ENCODE data around the gene CIROP. TPM values are rescaled to one million over a fixed set of nuclear protein-coding genes. Genes with fewer than 3 reads are reported as not detected.
A peak's percentile ranks its signal among the peaks of the same experiment; 100 is the strongest.

The CIROP gene
- total RNA-seq, 1 donor from 2014 or later, result not detected

DNA sequence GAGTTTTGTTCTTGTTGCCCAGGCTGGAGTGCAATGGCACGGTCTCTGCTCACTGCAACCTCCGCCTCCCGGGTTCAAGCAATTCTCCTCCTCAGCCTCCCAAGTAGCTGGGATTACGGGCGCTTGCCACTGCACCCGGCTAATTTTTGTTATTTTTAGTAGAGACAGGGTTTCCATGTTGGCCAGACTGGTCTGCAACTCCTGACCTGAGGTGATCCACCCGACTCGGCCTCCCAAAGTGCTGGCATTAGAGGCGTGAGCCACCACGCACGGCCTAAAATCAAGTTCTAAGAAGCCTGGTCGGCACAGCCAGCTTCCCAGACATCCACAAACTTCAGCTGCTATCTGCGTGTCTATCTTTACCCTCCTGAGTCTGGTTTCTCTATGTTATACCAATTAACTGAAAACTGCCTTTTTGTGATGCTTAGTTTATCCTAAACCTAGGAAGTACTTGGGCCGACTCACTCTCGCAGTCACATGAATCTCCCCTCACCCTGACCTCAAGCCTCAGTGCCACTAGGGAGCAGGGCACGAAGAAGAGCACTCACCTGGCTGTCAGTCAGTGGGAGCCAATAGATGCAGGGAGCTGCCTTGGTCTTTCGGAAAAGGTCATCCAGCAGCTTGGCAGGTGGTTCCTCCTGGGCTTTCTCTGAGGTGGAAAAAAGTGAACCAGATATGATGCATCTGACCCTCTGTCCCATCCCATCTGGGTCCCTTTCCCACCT lies 44.1 kb downstream of the CIROP start:
- intact Hi-C loops (cut with DNase I), result loop anchor here (5.0 kb wide), 1 partner anchor 42 kb away; the partner anchor contains the start of gene CIROP
- DNase-seq (ENCODE audit: missing footprints) (no peak), ATAC-seq (no peak)

DNA sequence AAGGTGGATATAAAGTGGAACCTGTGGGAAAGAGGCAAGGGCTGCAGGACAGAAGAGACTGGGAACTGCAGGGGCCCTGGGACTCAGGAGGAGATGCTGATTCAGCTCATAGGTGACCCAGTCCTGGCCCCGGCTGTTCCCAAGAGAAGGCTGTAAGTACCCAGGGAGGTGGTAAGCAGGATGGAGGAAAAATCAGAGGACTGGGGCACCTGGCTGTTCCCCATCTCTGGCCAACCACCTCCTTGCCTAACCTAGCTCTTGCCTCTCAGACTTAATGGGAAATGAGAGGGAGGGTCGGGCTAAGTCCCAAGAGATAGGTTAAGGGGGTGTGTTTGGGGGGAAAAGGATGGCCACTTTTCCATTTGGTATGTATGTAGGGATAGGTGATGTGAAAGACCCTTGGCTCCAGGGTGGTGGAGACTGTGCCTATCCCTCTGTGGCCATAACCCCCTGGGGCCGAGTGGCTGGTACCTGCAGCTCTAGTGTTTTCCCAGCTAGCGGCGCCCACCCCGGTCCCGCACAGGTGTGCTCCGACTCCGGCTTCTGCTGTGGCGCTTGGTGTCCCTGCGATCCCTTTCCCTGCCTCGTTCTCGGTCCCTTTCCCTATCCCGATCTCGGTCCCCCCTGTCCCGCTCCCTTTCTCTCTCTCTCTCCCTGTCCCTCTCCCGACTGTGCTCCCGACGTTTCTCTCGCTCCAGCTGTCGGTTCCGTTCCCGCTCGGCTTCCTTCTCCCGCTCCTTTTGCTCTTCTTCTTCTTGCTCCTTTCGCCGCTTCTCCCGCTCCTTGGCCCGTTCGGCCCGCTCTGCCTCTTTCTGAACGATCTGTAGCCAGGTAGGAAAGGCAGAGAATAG lies 45.9 kb downstream of the CIROP start:
- DNase-seq (ENCODE audit: missing footprints) (no peak), ATAC-seq (no peak)
- intact Hi-C loops (cut with DNase I), result loop anchor here (1.0 to 10.0 kb wide), 4 partner anchors 64 to 504 kb away; partner anchors contain the start of gene PRMT5

DNA sequence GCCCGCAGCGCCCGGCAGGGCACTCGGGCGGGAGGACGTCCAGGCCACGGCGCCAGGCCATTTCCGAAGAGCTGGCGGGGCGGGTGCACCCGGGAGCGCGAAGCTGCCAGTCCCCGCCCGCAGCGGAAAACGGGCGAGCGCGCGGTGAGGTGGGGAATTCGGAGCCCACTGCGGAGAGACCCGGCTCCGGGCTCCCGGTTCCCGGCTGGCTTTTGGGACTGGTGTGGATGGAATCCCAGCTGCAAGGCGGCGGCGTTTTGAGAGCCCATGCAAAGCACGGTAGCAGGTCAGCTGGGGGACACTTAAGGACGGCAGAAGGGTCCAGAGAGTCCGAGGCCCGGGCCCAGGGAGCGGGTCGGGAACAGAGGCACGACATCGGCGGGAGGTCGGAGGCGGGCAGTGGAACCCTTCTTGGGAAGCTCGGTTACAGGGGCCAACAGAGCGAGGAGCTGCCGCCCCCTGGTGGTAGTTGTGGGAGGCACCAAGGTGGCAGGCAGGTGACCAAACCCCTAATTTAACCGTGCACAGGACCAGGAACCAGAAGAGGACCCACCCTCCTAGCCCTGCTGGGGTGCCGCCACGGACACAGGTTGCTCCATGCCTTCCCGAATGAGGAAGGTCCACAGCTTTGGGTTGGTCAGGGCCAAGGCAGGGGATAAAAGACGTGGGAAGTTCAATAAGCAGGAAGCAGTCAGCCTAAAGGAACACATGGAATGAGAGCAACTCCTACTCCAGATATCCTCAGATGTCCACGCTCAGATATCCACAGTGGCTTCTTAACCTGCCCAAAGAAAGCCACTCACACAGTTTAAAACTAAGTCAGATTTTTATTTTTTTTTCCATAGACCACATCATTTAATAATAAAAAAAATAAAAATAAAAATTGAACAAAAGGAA lies 46.8 kb downstream of the CIROP start:
- intact Hi-C loops (cut with DNase I), result loop anchor here (1.0 to 10.0 kb wide), 4 partner anchors 63 to 503 kb away; partner anchors contain the start of gene PRMT5
- peak; percentile 90 for DNase-seq (ENCODE audit: missing footprints)
- peak; percentile 73 for ATAC-seq

DNA sequence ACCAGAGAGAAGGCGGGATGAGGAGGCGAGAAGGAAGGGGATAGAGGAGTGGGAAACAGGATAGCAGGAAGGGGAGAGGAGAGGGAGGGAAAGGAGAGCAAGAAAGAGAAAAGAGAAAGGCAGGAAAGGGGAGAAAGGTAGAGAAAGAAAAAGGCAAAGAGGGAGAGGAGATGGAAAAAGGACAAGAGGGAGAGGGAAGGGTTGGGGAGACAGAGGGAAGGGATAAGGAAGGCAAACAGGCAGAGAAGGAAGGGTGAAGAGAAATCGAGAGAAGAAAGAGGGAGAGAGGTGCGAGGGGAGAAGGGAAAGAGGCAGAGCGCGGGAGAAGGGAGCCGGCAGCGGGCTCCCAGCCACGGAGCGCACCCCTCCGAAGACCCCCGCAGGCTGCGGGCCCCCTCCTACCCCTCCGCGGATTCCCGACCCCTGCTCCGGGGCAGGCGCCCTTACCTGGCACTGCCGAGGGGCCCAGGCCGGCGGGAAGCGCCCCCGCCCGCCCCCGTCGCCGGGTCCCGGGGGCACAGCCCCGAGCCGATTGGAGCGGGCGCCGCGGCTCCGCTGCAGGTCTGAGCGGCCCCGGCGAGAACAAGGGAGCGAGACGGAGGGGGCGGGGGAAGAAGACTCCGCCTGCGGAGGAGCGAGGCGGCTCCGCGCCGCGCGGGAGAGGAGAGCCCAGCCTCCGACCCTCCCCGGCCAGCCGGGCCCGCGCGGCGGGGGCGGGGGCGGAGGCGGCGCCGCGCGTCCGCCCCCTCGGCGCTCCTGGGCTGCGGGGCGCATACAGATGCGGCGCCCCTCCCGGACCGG lies 47.6 kb downstream of the CIROP start, which contains the start of gene CDH24:
Gene CDH24 (minus strand): TSS at position 565 of the 801 bp plus-strand sequence. CDS start 1,787 bp downstream, outside the sequence.
- peak; percentile 74 for ATAC-seq
- DNase-seq (ENCODE audit: missing footprints), result peak; percentile 83
- intact Hi-C loops (cut with DNase I), result loop anchor here (5.0 to 10.0 kb wide), 2 partner anchors 130 to 502 kb away; partner anchors contain the start of gene PRMT5

DNA sequence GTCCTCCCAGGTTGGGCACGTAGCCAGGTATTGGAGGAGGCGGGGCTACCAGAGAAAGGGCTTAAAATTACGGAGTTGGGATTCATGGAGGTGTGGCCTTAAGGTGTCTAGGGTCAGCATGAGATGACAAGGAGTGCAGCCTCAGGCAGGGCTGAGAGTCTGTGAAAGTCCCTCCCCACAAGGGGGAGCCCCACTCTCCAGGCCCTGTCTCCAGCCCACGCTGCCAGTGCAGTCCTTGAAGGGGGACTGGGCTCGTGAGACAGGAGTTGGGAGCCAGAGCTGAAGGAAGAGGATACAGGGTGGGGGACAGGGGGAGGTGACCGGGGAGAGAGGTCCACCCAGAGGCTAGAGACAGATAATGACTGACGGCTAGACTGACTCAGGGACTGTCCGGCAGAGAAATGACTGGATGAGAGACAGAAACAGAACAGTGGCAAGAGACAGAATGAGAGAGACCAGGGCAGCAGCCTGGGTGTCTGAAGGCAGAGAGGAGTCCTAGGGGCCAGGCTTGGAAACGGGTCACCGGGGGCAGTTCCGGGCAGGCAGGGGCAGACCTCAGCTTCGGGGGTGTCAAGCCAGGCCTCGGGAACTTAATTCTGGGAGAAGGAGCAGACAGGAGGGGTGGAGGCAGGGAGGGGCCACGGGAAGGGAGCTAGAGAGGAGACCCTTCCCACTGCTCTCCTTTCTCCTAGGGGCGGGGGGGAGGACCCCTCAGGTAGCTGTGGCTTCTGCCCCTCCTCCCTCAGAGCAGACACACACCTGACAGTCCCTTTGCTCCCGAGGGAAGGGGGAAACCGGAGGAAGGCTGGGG lies 48.4 kb downstream of the CIROP start:
- ATAC-seq (peak; percentile 48), DNase-seq (ENCODE audit: missing footprints) (peak; percentile 77)
- intact Hi-C loops (cut with DNase I), result loop anchor here (5.0 to 10.0 kb wide), 2 partner anchors 129 to 502 kb away; partner anchors contain the start of gene PRMT5

DNA sequence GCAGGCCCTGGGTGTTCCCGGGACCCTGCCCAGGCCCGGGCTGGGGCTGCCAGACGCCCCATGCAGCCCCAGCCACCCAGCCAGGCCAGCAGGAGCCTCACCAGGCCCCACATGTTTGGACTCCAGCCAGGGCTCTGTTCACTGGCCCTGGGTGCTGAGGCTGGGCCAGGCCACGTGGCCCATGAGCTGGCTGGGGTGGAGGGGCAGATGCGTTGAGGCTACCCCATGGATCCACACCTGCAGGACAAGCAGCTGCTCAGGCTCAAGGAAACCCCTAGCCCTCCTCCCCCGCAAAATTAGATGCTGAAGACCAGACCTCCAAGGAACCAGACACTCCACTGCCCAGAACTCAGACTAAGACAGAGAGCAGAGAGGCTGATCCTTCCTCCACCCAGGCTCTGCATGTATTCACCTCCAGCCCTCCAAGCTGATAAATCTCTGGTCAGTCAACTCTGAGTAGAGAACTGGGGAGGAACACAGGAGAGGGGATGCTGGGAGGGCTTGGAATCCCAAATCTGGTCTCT lies 49.1 kb downstream of the CIROP start:
- no peak for ATAC-seq
- DNase-seq (ENCODE audit: missing footprints), result no peak
- intact Hi-C loops (cut with DNase I), result loop anchor here (5.0 to 10.0 kb wide), 2 partner anchors 128 to 501 kb away; partner anchors contain the start of gene PRMT5

DNA sequence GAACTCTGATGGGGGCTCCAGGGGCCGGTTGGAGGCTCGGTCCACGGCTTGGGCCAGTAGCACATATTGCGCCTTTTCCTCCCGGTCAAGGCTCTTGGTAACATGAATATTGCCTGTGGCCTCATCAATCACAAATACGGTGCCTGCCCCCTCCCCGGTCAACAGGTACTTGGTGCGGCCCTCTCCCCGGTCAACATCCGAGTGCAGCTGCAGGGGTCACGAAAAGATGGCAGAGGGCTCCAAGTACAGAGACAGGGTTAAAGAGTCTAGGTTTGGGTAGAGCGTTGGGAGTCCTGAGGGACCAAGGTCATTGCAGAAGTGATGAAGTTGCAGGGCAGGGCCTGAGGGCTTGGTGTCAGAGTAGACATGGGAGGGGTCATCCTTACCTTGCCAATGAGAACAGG lies 49.6 kb downstream of the CIROP start:
- ATAC-seq, result no peak
- no peak for DNase-seq (ENCODE audit: missing footprints)
- intact Hi-C loops (cut with DNase I), result loop anchor here (5.0 to 10.0 kb wide), 2 partner anchors 128 to 500 kb away; partner anchors contain the start of gene PRMT5

DNA sequence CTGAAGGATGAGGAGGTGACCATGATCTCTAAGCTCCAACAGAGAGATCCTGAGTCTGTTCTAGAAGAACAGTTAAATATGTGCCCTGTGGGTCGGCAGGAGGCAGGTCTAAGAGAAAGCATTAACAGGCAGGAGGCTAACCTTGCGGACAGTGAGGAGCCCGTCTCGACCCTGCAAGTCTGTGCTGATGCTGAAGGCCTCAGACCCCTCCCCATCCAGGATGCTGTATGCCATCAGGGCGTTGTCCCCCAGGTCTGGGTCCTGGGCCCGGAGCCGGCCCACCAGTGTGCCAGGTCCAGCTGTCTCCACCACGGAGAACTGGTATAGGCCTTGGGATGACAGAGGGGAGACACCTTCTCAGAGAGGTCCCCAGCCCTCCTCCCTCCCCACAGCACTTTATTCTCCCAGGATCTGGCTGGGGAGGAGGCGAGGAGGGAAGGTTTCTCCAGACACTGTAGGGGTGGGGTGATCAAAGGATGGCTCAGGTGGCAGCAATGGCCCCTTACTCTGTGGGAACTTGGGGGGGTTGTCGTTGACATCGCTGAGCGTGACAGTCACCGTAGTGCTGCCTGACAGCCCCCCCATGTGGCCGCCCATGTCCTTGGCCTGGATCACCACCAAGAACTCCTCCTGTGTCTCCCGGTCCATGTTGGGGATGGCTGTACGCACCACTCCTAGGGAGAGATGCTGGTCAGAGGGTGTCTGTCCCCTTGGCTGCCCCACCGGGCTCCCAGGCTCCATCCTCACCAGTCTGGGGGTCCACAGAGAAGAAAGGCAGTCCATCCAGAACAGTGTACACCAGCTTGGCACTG lies 50.6 kb downstream of the CIROP start:
- intact Hi-C loops (cut with DNase I), result loop anchor here (10.0 kb wide), 1 partner anchor 499 kb away; no protein-coding TSS in a partner anchor
- DNase-seq (ENCODE audit: missing footprints), result no peak
- no peak for ATAC-seq

DNA sequence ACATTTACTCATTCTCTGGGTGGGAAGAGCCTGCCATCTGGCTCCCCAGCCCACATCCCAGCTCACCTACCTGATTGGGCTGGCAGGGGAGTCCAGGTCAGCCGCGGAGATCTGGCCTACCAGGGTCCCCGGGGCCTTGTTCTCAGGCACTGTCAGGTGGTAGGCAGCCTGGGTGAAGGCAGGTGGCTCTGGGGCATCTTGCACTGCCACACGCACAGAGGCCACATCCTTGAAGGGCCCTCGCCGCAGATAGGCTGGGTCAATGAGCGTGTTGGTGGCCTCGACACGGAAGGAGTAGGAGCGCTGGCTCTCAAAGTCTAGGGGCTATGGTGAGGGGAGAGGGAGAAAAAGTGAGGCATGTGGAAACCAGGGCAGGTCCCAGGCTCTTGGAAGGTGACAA lies 51.4 kb downstream of the CIROP start:
- ATAC-seq (no peak), DNase-seq (ENCODE audit: missing footprints) (no peak)
- intact Hi-C loops (cut with DNase I), result loop anchor here (10.0 kb wide), 1 partner anchor 499 kb away; no protein-coding TSS in a partner anchor

DNA sequence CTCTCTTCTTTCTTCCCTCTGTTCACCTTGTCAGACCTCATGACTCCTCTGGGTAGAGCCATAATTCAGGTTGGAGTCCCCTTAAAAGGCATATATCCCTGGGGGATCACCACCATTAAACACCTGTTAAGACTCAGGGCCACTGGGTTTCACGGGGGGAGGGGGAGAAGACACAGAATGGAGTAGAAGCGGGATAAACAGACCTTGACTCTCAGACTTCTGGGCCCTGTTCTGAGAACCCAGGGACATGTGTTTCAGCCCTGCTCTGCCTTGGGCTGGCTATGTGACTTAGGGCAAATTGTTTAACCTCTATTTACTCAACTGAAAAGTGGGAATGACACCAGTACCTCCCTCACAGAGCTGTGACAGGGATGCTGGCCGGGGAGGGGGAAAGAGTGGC lies 52.1 kb downstream of the CIROP start:
- intact Hi-C loops (cut with DNase I), result loop anchor here (10.0 kb wide), 1 partner anchor 498 kb away; no protein-coding TSS in a partner anchor
- ATAC-seq, result no peak
- no peak for DNase-seq (ENCODE audit: missing footprints)

DNA sequence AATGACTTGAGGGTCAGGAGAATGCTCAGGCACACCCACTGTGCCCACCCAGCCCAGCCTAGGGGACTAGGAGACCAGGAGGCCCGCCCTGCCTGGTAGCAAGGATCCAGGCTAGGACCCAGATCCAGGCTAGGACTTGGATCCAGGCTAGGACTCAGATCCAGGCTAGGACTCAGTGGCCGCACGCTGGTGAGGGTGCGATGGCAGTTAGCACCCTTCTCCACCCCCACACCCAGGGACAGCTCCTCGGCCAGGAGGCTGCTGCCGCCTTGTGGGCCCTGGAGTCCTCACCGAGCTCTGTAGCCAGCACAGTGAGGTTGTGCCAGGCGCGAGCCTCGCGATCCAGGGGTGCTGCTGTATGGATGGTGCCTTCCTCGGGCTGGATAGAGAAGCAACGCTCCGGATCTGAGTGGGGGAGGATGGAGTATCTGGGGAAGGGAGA lies 52.6 kb downstream of the CIROP start:
- DNase-seq (ENCODE audit: missing footprints) (no peak), ATAC-seq (no peak)
- intact Hi-C loops (cut with DNase I), result loop anchor here (10.0 kb wide), 1 partner anchor 497 kb away; no protein-coding TSS in a partner anchor

DNA sequence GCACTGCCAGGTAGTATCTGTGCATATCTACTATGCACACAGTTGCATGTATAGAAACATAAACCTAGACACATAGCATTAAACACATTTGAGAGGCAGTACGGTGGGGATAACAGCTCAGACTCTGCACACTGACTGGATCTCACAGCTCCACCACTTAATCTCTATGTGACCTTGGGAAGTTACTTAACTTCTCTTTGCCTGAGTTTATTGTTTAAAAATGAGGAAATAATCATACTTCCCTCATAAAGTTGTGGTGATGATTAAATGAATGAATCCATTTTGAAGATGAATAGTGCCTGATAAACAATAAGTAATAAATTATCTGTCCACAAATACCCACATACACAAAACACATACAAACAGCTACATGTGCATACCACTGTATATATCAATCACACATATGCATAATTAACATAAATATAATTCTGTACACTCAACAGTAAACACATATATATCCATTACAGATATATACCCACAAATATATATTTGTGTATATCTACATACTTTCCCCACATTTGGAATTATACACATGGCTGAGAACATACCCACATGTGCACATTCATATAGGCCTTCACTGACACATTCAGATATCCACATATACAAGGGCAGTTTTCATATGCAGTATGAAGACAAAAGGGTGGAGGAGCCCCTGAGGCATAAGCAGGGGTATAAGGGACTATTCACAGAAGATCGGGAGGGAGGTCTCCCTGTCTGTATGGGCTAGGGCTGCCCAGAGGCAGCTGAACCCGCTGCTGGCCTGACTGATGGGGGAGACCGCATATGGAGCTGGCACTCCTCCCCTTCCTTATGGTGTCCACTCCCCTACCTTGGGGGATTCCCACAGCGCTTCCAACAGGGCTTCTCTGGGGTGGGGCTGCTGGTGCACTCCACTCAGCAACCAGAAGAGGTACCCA lies 53.4 kb downstream of the CIROP start:
- intact Hi-C loops (cut with DNase I), result loop anchor here (10.0 kb wide), 1 partner anchor 497 kb away; no protein-coding TSS in a partner anchor

More for the DNA sequence above, 53.4 kb downstream of the CIROP start:
- ATAC-seq, result no peak
- DNase-seq (ENCODE audit: missing footprints), result no peak

All from Right ventricle myocardium inferior (tissue), 1 donor.